Loucy (cell line): ENCODE results near the gene PREX1.

Source experiments
- EZH2phosphoT487 ChIP-seq: fragments of 200-600 bp; IDR thresholded peaks from 2 replicates; pipeline ENCODE4 v1.6.1; 2018; ENCODE audit warnings: antibody characterized with exemption, mild to moderate bottlenecking, moderate library complexity, borderline replicate concordance
- TF ChIP-seq, protein P1 (sequence below): fragments of 200-600 bp; sonication (generic); conservative IDR thresholded peaks from 2 replicates; pipeline ENCODE4 v1.5.1; 2014; ENCODE audit warnings: mild to moderate bottlenecking, antibody characterized with exemption, low read length

DNA sequence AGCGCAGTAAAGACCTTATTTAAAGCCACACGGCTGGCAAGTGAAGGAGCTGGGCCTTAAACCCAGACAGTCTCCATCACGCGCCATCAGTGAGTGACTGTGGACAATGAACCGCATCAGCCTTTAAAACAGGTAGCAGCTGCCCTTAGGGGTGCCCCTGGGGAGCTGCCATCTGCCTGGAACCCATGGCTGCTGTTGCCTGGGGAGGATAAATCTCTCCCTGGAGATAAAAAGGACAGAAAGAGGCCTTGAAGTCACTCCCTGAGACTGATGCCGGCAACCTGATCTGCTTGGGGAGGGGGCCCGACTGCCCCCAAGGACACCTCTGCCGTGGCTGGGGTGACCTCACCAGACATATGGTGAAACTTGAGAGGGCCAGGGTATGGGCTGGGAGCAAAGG lies 73.5 kb downstream of the PREX1 start:
- TF ChIP-seq, protein P1, sequence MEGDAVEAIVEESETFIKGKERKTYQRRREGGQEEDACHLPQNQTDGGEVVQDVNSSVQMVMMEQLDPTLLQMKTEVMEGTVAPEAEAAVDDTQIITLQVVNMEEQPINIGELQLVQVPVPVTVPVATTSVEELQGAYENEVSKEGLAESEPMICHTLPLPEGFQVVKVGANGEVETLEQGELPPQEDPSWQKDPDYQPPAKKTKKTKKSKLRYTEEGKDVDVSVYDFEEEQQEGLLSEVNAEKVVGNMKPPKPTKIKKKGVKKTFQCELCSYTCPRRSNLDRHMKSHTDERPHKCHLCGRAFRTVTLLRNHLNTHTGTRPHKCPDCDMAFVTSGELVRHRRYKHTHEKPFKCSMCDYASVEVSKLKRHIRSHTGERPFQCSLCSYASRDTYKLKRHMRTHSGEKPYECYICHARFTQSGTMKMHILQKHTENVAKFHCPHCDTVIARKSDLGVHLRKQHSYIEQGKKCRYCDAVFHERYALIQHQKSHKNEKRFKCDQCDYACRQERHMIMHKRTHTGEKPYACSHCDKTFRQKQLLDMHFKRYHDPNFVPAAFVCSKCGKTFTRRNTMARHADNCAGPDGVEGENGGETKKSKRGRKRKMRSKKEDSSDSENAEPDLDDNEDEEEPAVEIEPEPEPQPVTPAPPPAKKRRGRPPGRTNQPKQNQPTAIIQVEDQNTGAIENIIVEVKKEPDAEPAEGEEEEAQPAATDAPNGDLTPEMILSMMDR = no peak
- TF ChIP-seq EZH2phosphoT487 = no peak
